Stimulated activated CD4-positive, alpha-beta T cell treated with anti-CD3 and anti-CD28 coated beads, Interleukin-4, amount 100 ng/mL, for 4 hours (primary cell): ENCODE data around the gene TIMD4.

Experiments used
- DNase-seq, 2 experiments: peaks; one replicate each; pipeline ENCODE4 v3.0.0-alpha.2; 2020

TIMD4 gene

DNA sequence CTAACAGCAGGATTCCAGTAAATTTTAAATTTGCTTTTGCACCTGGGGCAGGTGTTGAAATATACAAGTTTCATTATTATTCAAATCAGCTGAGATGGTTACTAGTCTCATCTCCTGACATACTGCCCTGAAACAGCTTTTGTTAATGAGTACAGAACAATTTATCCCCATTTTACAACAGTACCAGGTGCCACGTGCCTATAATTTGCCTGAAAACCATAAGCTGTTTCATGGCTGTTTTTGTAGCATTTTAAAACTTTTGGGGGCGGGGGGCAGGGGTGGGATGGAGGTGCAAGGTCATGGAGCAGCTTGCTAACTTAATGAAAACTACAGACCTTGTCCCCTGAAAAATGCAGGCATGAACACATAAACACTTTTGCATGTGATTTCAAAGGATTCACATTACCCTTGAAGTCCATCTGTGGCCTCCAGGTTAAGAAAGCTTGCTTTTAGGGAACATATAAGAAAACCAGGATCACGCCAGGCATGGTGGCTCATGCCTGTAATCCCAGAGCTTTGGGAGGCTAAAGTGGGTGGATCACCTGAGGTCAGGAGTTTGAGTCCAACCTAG, 42.1 kb downstream of the TIMD4 start:
- DNase-seq, result no peak

DNA sequence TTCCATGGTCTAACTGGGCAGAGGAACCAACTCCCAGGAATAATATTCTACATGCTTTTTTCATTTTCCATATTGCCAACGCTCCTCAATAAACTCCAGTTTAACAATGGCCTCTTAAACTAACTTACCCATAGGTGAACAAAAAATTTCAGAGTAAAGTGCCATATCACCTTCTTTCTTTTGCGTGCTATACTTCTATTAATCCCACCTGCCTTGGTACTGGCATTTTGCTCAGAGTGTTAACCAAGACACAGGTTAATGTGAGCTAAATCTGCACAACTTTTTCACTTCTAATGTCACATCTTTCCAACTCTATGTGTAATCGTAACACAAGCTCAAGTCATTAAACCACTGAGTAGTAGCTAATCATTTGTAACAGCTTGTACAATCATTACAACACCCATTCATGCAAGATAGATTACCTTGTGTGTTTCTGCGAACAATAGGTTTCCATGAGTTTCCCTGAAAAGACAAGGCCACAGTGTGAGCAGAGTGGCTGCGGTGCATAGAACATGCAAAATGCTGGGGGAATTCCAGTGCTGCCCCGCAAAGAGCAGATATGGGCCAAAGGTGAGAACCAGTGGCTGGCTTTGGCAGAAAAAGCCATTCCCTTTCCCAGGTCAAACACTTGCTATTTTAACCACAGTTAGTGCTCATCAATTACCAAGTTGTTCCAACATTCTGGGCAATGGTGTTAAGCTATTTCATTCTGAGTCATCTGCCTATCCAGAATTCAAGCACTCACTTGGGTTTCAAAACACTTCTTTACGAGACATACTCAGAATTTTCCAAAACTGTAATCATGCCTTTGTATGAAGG, 42.8 kb downstream of the TIMD4 start:
- peak; percentile 21 to 26 for DNase-seq

DNA sequence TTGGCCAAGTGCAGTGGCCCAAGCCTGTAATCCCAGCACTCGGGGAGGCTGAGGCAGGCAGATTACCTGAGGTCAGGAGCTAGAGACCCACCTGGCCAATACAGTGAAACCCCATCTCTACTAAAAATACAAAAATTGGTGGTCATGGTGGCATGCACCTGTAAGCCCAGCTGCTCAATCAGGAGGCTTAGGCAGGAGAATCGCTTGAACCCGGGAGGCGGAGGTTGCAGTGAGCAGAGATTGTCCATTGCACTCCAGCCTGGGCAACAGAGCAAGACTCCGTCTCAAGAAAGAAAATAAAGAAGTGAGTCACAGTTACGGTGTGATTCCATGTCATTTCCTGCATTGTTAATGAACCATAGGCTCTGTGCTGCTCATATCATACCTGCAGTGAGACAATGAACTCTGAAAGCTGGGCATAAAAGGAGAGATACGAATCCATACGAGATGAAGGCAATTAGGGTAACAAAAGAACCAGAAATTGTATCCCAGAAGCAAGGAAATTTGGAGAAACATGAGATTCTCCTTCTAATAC, 44.6 kb downstream of the TIMD4 start:
- no peak for DNase-seq

DNA sequence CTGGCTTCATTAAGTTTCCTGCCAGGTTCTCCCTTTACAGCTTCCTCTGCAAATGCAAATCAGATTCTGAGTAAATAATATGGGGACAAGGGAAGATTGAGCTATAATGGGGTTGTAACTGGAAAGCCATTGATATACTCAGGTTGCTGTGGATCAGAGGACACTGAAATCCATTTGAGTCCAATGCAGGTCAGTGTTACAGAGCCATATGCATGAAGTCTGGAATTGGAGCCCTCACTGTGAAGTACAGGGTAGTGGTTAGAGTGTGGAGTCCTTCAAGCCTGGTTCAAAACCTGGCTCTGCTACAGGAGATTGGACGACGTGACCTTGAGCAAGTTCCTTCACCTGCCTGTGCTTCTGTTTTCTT, 48.7 kb downstream of the TIMD4 start:
- no peak for DNase-seq

DNA sequence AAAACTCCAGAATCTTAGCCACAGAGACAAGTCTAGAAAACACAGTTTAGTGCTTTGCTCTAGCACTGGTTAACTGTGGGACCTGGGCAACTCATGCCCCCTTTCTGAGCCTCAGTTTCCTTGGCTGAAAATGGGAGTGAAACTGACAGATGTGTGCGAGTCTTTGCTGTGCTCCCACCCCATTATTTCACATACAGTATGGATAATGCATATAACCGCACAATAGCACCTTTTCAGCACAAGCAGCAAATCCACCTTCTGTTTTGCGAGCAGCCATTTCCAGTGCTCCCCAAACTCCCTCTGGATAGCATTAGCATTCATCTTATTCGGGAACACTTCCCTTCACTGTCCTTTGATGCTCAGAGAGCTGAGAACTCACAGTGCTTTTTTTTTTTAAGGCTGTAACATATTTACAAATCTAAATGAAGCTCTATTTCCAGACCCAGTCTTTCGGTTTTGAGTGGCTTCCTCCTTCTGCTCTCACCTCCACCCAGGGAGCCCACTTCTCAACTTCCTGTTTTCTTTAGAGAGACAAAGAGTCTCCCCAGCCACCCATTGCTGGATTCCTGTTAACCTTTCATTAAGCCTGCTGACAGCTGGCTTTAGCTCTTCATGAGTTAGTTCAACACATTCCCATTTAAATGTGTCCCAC, 49.2 kb downstream of the TIMD4 start:
- peak in 1 of 2 experiments; percentile 6 for DNase-seq

DNA sequence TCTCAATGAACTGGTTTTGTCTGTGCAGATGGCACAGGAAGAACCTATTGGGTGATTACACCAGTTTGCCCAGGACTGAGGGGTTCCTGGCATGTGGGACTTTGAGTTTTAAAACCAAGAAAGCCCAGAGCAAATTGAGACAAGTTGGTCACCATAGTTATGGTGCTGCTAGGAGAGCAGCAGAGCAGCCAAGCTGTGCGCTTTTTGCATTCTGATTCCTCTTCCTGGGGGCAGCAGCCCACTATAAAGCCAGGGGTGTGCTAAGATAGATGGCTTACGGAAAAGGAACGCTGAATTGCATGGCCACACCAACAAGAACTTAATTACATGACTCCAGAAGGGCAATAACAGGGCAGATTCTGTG, 49.7 kb downstream of the TIMD4 start:
- DNase-seq, result no peak

DNA sequence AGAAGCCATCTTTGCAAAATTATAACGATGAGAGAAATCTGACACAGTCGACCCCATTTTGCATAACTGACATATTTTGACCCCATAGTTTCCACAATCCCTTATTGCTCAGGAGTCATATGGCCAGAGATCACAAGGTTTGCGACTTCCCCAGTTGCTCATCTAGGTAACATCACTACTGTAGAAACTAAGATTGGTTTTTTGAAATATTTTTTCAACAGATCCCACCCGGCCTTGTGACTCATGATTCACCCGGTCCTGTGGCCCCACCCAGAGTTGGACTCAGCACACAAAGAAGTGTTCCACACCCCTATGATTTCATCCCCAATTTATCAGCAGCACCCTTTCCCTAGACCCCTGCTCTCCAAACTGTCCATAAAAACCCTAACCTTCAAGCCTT, 50.2 kb downstream of the TIMD4 start:
- no peak for DNase-seq

DNA sequence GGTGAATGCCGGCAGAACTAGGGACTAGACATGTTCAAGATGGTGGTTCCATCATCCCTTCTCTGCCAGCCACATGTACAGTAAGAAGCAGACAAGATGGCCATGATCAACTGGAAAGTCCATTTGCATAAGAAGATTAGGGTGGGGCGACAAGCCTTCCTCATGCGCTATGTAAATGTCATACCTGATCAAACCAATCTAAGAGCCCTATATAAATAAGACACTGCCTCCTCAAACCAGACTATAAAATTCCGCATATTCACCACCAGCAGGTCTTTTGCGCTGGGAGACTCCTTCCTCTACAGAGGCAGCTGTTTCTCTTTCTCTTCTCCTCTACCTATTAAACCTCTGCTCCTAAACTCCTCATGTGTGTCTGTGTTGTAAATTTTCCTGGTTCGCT, 53.8 kb downstream of the TIMD4 start:
- no peak for DNase-seq

DNA sequence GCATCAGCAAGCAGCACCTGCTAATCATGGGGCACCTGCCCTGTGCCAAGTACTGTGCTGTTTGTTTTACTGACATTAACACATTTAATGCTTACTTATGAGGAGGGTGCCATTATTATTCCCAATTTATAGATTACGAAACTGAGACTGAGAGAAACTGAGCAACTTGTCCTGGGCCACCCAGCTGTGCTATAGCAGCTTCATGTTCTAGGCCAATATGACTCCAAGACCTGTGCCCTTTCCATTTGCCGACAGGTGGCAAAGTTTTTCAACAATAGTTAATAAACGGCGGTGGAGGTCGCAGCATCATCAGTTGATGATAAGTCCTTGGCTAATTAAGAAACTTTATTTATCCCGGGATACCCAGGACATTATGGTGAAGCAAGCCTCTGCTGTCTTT, 55.4 kb downstream of the TIMD4 start:
- DNase-seq, result no peak

DNA sequence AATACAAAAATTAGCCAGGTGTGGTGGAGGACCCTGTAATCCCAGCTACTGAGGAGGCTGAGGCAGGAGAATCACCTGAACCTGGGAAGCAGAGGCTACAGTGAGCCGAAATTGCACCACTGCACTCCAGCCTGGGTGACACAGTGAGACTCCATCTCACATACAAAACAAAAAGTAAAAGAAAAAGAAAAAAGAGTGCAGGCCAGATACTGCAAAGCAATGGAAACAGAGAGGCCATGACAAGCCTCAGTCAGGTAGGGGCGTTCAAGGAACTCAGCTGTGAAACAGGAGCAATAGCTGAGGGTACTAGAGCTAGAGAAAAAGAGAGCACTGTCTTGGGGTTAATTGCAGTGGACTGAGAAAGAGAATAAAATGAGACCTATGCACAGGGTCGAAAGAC, 56.2 kb downstream of the TIMD4 start:
- DNase-seq, result no peak

DNA sequence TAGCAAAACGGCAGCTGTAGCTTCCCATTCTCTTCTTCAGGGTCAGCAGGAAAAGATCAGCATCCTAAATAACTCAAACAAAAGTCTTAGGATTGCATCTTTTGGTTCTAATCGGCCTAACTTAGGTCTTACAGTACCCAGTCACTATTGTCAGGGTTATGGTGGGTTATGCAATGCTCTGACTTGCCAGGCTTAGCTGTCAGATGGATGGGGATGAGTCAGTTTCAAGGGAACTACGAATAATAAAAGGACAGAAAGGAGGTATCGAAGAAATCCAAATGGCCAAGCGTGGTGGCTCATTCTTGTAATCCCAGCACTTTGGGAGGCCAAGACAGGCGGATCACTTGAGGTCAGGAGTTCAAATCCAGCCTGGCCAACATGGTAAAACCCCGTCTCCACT, 66.5 kb downstream of the TIMD4 start:
- no peak for DNase-seq

DNA sequence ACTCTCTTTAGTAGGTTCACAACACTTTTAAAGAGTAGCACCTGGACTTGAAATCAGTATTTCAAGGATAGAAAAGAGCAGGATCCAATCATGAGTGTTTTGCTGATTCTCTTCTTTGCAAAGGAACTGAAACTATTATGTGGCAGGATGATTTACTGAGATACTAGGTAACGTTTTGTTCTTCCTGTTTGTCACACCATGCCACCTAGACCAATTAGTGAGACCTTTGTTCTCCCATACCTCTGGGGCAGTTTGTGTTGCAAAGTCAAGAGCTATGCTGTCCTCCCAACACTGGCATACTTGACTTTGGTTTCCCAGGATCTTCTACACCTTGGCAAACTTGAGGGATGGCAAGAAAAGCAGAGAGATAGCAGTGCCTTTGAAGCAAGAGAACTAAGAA, 69.5 kb downstream of the TIMD4 start:
- no peak for DNase-seq

DNA sequence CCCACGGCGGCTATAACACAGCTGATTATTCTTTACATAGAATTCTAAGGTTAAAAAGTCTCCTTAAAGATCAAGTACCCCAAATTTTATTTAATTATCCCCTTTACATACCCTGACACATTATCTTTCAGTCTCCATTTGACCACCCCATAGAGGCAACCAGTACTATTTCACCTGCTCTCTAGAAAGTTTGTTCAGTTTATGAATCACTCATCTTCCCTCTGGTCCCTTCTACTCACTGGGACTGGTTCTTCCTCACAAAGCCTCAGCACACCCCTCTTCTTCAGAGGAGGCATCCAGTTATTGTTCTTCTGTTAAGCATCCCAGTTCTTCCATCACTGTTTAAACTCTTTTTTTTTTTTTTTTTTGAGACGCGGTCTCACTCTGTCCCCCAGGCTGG, 70.2 kb downstream of the TIMD4 start:
- DNase-seq, result no peak

DNA sequence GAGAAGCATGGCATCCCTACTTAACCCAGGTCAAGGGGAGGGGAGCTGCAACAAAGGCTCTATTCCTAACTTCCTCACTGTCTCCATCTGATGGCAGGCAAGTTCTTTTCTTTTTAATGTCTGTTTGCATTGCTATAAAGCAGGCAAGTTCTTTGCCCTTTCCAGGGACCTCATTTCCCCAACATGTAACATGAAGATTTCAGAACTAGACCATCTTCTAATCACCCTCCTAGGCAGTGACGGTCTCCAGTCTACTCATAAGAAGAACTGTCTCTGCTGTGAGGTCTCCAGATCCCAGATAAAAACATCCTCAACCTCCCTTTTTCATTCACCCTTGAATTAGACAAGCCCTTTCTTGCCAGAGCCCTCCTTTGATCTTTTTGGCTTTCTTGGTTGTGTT, 70.8 kb downstream of the TIMD4 start:
- DNase-seq, result no peak

DNA sequence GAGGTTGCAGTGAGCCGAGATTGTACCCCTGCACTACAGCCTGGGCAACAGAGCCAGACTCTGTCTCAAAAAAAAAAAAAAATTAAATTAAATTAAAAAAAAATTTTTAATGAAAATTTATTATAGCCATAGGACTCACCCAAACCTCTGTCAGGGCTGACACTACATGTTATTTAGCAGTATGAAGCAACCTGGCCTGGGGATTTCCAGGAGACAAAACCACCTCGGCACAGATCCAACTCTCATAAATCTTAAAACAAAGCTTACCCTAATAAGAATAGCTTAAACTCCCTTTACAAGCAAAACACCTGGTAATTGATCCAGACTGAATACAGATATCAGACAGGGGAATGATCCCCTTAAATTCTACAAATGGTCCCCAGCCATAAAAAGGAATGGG, 74.5 kb downstream of the TIMD4 start:
- DNase-seq, result no peak

DNA sequence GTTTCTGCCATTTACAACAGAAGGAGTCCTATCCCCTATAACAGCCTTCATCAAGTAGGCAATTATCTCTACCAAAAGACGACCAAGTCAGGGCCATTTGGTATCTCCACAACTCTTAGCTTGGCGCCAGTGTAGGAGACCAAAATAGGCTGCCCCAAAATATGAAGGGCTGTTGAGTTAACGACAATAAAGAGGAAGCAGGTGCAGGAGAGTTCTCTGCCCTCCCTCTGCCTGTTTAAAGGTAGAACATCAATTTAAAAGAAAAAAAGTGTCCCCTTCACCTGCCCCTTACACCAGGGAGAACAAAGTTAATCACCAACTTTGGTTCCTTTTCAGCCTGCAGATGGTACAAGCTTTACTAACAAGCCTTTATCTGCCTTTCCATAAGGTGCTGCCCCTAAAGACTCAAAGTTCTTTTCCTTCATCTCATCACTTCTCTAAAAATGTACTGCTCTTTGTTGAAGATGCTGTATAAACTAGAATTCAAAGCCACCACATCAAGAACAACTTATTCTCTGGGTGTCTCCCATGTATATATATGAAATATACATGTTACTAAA, 79.6 kb downstream of the TIMD4 start:
- DNase-seq, result no peak

DNA sequence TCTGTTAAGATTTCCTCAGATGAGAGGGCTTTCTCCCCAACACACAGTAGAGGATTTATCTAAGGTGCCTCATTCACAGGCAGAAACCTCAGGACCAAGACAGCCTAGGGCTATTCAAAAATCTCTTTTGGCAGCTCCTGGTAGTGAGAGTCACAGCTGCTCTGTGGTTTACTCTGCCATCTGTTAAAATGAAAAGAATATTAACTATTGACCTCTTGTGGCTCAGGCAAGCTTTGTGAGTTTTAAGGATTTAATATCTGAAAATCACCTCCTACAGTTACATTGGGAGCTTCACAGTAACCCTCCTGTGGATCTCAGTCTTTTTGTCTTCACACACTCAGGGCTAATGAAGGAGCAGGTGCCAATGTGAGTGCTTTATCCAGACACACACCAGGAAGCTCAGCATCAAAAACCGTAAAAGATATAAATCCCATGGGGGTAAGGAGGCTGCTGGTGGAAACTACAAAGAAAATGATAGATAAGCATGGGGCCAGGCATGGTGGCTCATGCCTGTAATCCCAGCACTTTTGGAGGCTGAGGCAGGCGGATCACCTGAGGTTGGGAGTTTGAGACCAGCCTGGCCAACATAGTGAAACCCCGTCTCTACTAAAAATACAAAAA, 83.3 kb downstream of the TIMD4 start:
- DNase-seq, result no peak

DNA sequence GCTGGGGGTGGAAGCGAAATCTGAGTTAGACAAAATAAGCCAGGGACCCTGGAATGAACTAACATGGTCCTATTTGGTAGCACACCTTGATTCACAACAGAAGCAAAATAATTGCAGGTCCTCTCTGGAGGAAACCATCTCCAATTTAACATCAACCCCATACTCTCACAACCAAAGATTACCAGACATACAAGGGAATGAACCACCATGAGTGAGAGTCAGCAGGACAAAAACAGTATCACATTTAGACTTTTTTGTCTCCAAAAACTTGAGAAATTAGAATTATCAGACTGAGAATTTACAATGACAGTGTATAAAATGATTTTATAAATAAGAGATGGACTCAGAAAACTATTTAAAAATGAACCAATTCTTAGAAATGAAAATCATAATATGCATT, 91.8 kb downstream of the TIMD4 start:
- no peak for DNase-seq

DNA sequence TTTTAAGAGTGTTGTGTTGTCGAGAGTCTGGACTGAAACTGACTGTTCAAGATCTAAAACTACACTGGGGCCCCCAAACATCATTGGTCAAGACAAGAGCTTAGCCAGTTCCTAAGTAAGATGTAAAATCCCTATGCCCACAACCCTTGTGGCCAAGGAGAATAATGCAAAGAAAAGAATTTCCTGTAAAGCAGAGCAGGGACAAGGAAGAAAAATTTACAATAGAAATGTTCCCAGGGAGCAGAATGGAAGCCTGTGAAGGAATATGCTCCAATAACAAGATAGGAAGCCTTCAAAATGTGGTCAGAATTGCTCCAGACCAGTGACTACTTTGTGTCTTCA, 92.6 kb downstream of the TIMD4 start:
- no peak for DNase-seq
